Daoy (cell line): ENCODE data around the gene PDE2A. TPM values are rescaled to one million over a fixed set of nuclear protein-coding genes. Genes with fewer than 3 reads are reported as not detected.

Source experiments
- DNase-seq: peaks from one replicate; pipeline ENCODE4 v3.0.0-alpha.2; 2015; ENCODE audit warnings: low read depth
- total RNA-seq: library from RNA; depleted of rRNA; stranded (reverse); fragments of >200 nt; shearing (Covaris generic); gene quantifications from 2 replicates; pipeline ENCODE4 v1.2.3, GENCODE V29; 2014

The PDE2A gene
- total RNA-seq, 1 experiment from 2014 or later = 0.23 TPM

GRCh38 chr11:72635933-72636332 lies 38.3 kb downstream of the PDE2A start:
- no peak for DNase-seq

GRCh38 chr11:72635309-72635915 lies 38.8 kb downstream of the PDE2A start:
- DNase-seq = no peak

- no peak for DNase-seq
These were observed 39.6 kb downstream of the PDE2A start for GRCh38 chr11:72634472-72635095.

- no peak for DNase-seq
These were observed 40.2 kb downstream of the PDE2A start for GRCh38 chr11:72634016-72634415.

GRCh38 chr11:72633068-72633467 lies 41.2 kb downstream of the PDE2A start:
- no peak for DNase-seq

GRCh38 chr11:72631806-72632731 lies 42.2 kb downstream of the PDE2A start:
- DNase-seq = no peak

- no peak for DNase-seq
These were observed 43.9 kb downstream of the PDE2A start for GRCh38 chr11:72630104-72630852.

GRCh38 chr11:72629266-72629665 lies 45.0 kb downstream of the PDE2A start:
- no peak for DNase-seq

- no peak for DNase-seq
These were observed 46.5 kb downstream of the PDE2A start for GRCh38 chr11:72627594-72628281.

- no peak for DNase-seq
These were observed 47.7 kb downstream of the PDE2A start for GRCh38 chr11:72626414-72626936.

GRCh38 chr11:72625691-72626413 lies 48.4 kb downstream of the PDE2A start:
- no peak for DNase-seq

- DNase-seq = no peak
These were observed 49.6 kb downstream of the PDE2A start for GRCh38 chr11:72624496-72625201.

- DNase-seq = no peak
These were observed 51.2 kb downstream of the PDE2A start for GRCh38 chr11:72623052-72623451.

GRCh38 chr11:72621008-72621610 lies 53.1 kb downstream of the PDE2A start:
- DNase-seq = no peak

- DNase-seq = no peak
These were observed 55.4 kb downstream of the PDE2A start for GRCh38 chr11:72618803-72619202.

- DNase-seq = peak; percentile 26
These were observed 57.0 kb downstream of the PDE2A start for GRCh38 chr11:72617080-72617762.

GRCh38 chr11:72616655-72617054 lies 57.6 kb downstream of the PDE2A start:
- DNase-seq = no peak

- DNase-seq = no peak
These were observed 58.9 kb downstream of the PDE2A start for GRCh38 chr11:72615329-72615728.

GRCh38 chr11:72614381-72614780 lies 59.8 kb downstream of the PDE2A start:
- no peak for DNase-seq
